Fibroblast of mammary gland (primary cell): ENCODE measurements around the gene GRIN3B.

Experiments
- DNase-seq: peaks from one replicate; pipeline ENCODE4 v3.0.0-alpha.2; 2010; ENCODE audit warnings: low read depth
- H3K4me3 ChIP-seq: 2 replicates; pipeline ENCODE4 v1.5.1; 2011; ENCODE audit warnings: low read depth, mild to moderate bottlenecking, low read length, moderate library complexity; ENCODE audit not compliant: control insufficient read depth
- TF ChIP-seq, protein P1 (sequence below): conservative IDR thresholded peaks from 2 replicates; pipeline ENCODE4 v1.5.1; 2011; ENCODE audit warnings: low read depth, low read length, inconsistent platforms; ENCODE audit not compliant: control insufficient read depth, insufficient read depth

Gene GRIN3B

DNA sequence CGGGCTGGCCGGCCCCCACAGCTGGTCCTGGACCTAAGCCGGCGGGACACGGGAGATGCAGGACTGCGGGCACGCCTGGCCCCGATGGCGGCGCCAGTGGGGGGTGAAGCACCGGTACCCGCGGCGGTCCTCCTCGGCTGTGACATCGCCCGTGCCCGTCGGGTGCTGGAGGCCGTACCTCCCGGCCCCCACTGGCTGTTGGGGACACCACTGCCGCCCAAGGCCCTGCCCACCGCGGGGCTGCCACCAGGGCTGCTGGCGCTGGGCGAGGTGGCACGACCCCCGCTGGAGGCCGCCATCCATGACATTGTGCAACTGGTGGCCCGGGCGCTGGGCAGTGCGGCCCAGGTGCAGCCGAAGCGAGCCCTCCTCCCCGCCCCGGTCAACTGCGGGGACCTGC is 3.1 kb downstream of the GRIN3B start:
- no peak for DNase-seq
- H3K4me3 ChIP-seq = no peak overlapping the region
- TF ChIP-seq, protein P1, sequence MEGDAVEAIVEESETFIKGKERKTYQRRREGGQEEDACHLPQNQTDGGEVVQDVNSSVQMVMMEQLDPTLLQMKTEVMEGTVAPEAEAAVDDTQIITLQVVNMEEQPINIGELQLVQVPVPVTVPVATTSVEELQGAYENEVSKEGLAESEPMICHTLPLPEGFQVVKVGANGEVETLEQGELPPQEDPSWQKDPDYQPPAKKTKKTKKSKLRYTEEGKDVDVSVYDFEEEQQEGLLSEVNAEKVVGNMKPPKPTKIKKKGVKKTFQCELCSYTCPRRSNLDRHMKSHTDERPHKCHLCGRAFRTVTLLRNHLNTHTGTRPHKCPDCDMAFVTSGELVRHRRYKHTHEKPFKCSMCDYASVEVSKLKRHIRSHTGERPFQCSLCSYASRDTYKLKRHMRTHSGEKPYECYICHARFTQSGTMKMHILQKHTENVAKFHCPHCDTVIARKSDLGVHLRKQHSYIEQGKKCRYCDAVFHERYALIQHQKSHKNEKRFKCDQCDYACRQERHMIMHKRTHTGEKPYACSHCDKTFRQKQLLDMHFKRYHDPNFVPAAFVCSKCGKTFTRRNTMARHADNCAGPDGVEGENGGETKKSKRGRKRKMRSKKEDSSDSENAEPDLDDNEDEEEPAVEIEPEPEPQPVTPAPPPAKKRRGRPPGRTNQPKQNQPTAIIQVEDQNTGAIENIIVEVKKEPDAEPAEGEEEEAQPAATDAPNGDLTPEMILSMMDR = no peak

DNA sequence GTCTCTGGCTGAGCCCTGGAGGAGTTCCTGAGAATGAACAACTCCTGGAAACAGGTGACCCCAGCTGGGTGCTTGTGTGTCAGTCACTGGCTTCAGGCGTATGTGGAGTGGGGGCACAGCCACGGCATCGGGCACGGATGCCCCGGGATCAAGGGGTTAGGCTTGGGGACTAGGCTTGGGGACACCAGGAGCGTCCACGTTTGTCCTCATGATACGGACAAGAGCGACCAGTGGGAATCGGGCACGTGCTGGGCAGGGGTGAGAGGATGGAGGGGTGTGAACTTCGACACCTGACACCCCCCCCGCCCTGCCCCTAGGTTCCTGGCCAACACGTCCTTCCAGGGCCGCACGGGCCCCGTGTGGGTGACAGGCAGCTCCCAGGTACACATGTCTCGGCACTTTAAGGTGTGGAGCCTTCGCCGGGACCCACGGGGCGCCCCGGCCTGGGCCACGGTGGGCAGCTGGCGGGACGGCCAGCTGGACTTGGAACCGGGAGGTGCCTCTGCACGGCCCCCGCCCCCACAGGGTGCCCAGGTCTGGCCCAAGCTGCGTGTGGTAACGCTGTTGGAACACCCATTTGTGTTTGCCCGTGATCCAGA is 4.1 kb downstream of the GRIN3B start:
- no peak overlapping the region for H3K4me3 ChIP-seq
- DNase-seq = no peak
- TF ChIP-seq, protein P1 = no peak

DNA sequence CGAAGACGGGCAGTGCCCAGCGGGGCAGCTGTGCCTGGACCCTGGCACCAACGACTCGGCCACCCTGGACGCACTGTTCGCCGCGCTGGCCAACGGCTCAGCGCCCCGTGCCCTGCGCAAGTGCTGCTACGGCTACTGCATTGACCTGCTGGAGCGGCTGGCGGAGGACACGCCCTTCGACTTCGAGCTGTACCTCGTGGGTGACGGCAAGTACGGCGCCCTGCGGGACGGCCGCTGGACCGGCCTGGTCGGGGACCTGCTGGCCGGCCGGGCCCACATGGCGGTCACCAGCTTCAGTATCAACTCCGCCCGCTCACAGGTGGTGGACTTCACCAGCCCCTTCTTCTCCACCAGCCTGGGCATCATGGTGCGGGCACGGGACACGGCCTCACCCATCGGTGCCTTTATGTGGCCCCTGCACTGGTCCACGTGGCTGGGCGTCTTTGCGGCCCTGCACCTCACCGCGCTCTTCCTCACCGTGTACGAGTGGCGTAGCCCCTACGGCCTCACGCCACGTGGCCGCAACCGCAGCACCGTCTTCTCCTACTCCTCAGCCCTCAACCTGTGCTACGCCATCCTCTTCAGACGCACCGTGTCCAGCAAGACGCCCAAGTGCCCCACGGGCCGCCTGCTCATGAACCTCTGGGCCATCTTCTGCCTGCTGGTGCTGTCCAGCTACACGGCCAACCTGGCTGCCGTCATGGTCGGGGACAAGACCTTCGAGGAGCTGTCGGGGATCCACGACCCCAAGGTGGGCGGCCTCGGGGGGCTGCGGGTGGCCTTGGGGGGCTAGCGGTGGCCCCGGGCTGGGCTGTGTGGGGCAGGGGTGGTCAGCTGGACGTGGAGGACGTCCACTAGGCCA is 4.8 kb downstream of the GRIN3B start:
- H3K4me3 ChIP-seq = no peak overlapping the region
- no peak for DNase-seq
- TF ChIP-seq, protein P1 = no peak

DNA sequence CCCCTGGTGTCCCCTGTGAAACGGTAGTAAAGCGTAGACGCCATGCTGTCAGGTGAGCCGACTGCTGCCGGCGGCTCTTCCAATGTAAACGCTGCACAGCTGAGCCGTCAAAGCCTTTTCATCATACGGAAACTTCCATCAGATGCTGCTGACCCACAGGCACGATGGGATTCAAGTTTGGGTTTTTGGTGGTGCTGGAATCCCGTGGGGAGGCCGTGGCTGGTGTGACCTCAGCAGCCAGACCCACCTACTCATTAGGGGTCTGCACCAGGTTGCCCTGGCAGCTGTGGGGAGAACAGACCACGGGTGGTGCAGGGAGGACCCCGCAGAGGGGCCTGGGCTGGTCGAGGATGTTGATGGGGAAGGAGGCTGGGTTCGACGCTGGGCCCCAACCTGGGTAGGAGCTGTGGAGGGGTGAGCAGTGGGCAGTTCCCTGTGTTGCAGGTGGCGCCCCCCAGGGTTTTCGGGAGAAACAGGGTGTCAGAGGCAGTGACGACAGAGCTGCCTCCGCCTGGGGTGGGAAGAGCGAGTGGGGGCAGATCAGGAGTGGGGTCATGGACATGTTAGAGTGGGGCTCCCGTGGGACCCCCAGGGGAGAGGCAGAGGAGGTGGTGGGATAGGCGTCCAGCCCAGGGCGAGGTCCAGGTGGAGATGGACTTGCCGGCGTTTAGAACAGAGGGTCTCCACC is 6.6 kb downstream of the GRIN3B start:
- DNase-seq = no peak
- H3K4me3 ChIP-seq = no peak overlapping the region
- TF ChIP-seq, protein P1 = no peak

DNA sequence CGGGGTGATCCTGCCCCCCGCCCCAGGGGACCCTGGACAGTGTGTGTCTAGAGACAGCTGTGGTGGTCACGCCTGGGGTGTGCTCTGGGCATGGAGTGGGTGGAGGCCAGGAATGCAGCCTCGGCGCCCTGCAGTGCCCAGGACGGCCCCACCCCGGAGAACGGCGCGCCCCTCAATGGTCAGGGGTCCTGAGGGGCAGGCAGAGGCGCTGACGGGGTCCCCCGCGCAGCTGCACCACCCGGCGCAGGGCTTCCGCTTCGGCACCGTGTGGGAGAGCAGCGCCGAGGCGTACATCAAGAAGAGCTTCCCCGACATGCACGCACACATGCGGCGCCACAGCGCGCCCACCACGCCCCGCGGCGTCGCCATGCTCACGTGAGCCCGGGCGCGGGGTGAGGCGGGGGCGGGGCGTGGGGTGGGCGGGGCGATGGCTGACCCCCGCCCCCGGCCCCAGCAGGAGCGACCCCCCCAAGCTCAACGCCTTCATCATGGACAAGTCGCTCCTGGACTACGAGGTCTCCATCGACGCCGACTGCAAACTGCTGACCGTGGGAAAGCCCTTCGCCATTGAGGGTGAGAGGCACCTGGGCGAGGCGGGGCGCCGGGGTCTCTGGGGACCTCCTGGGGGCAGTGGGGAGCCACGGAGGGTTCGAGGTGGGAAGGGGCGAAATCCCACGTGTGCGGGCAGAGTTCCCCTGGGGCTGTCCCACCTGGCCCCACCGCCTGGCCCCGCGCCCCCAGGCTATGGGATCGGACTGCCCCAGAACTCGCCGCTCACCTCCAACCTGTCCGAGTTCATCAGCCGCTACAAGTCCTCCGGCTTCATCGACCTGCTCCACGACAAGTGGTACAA is 7.4 kb downstream of the GRIN3B start:
- DNase-seq = no peak
- no peak overlapping the region for H3K4me3 ChIP-seq
- TF ChIP-seq, protein P1 = no peak
